Endothelial cell of umbilical vein (primary cell): ENCODE results near the gene LONP2. TPM values are rescaled to one million over a fixed set of nuclear protein-coding genes. Genes with fewer than 3 reads are reported as not detected.

Experiments used
- BruUV-seq: library from RNA; stranded (reverse); fragments of 400-500 nt; replicated peaks from 2 replicates; lab custom pipeline; 2021; lab: Mats Ljungman, UMichigan
- CTCF ChIA-PET: fragments of 300-600, 350-600 bp; sonication (Branson Sonifier 250); formaldehyde crosslinking; loops from one replicate; lab custom pipeline; 2021; ENCODE audit warnings: antibody characterized with exemption, inconsistent platforms; lab: Charles Lee
- POLR2A ChIA-PET: fragments of 300-600, 350-600 bp; sonication (Branson Sonifier 250); formaldehyde crosslinking; loops from one replicate; lab custom pipeline; 2021; ENCODE audit warnings: antibody characterized with exemption, inconsistent platforms; lab: Charles Lee
- DNase-seq: peaks from one replicate; pipeline ENCODE4 v3.0.0-alpha.2; 2011; ENCODE audit warnings: low read depth, low spot score
- FAIRE-seq: peaks from 2 replicates; lab custom pipeline; 2011; peaks lifted over from hg19 to GRCh38; lab: Jason Lieb, UNC
- H2AFZ ChIP-seq: 2 replicates; pipeline ENCODE4 v1.6.0; 2012; ENCODE audit warnings: low read depth, low read length, control low read depth, inconsistent platforms
- H3K27ac ChIP-seq: 2 replicates; pipeline ENCODE4 v1.5.1; 2011; ENCODE audit warnings: low read depth, mild to moderate bottlenecking, control low read depth, low read length, moderate library complexity; ENCODE audit not compliant: insufficient read depth
- H3K27me3 ChIP-seq, 2 experiments: 2 replicates each; pipeline versions ENCODE4 v1.6.0 to v1.6.1; 2011; ENCODE audit warnings: low read length in 2 of 2, mixed read lengths in 1 of 2; ENCODE audit not compliant: control insufficient read depth in 2 of 2, insufficient read depth in 2 of 2
- H3K36me3 ChIP-seq, 2 experiments: 2 replicates in 1 of 2; 3 replicates in 1 of 2; pipeline ENCODE4 v1.5.1; 2011; ENCODE audit warnings: low read length in 2 of 2, mild to moderate bottlenecking in 1 of 2, moderate library complexity in 1 of 2; ENCODE audit not compliant: control insufficient read depth in 2 of 2, insufficient read depth in 2 of 2; ENCODE audit errors: extremely low read depth in 1 of 2
- H3K4me1 ChIP-seq: 3 replicates; pipeline ENCODE4 v1.5.1; 2011; ENCODE audit warnings: mild to moderate bottlenecking, low read length; ENCODE audit not compliant: control insufficient read depth, insufficient read depth; ENCODE audit errors: extremely low read depth
- H3K4me2 ChIP-seq: 2 replicates; pipeline ENCODE4 v1.6.1; 2011; ENCODE audit warnings: low read length, control low read depth, mixed read lengths; ENCODE audit not compliant: insufficient read depth
- H3K4me3 ChIP-seq, 3 experiments: fragments of 200-600 bp in 1 of 3; sonication (generic), shearing (Covaris generic) in 1 of 3; replicated peaks in 1 of 3; 2 replicates each; pipeline ENCODE4 v1.5.1; 2011 to 2016; ENCODE audit warnings: control low read depth in 3 of 3, low read length in 3 of 3, mild to moderate bottlenecking in 2 of 3, inconsistent platforms in 1 of 3, low read depth in 1 of 3, moderate library complexity in 1 of 3; ENCODE audit not compliant: insufficient read depth in 1 of 3
- H3K79me2 ChIP-seq: 2 replicates; pipeline ENCODE4 v1.6.0; 2012; ENCODE audit warnings: low read length, inconsistent platforms; ENCODE audit not compliant: control insufficient read depth, insufficient read depth
- H3K9ac ChIP-seq: replicated peaks from 2 replicates; pipeline ENCODE3; 2011; ENCODE audit warnings: low read length, control low read depth; ENCODE audit not compliant: insufficient read depth; ENCODE audit errors: extremely low read depth
- H3K9me1 ChIP-seq: replicated peaks from 3 replicates; pipeline ENCODE4 v1.6.0; 2011; ENCODE audit warnings: mild to moderate bottlenecking, low read length; ENCODE audit not compliant: control insufficient read depth, insufficient read depth; ENCODE audit errors: extremely low read depth
- H3K9me3 ChIP-seq: replicated peaks from 2 replicates; pipeline ENCODE4 v1.5.1; 2012; ENCODE audit warnings: low read length, inconsistent platforms; ENCODE audit not compliant: control insufficient read depth, insufficient read depth
- H4K20me1 ChIP-seq: replicated peaks from 2 replicates; pipeline ENCODE3; 2011; ENCODE audit warnings: mild to moderate bottlenecking, low read length; ENCODE audit not compliant: control insufficient read depth, insufficient read depth; ENCODE audit errors: extremely low read depth
- EZH2 ChIP-seq: IDR thresholded peaks from 2 replicates; pipeline ENCODE4 v1.6.1; 2012; ENCODE audit warnings: borderline replicate concordance, low read depth, mild to moderate bottlenecking, moderate library complexity, low read length, inconsistent platforms; ENCODE audit not compliant: severe bottlenecking
- FOS ChIP-seq: IDR thresholded peaks from 2 replicates; pipeline ENCODE4 v1.6.1; 2011; ENCODE audit warnings: mild to moderate bottlenecking, low read length, moderate library complexity, borderline replicate concordance; ENCODE audit not compliant: insufficient read depth
- GATA2 ChIP-seq: IDR thresholded peaks from 2 replicates; pipeline ENCODE4 v1.7.0; 2011; ENCODE audit warnings: low read depth, mild to moderate bottlenecking, moderate library complexity, mixed read lengths, low read length; ENCODE audit not compliant: insufficient read length, insufficient read depth
- JUN ChIP-seq: IDR thresholded peaks from 2 replicates; pipeline ENCODE4 v1.6.1; 2011; ENCODE audit warnings: borderline replicate concordance, low read depth; ENCODE audit not compliant: insufficient read length, insufficient read depth
- MYC ChIP-seq: IDR thresholded peaks from one replicate; pipeline ENCODE4 v1.6.1; 2011; ENCODE audit warnings: mild to moderate bottlenecking, low read depth, low read length
- POLR2A ChIP-seq: IDR thresholded peaks from 2 replicates; pipeline ENCODE4 v1.6.1; 2012; ENCODE audit warnings: low read depth, mild to moderate bottlenecking, control low read depth, low read length
- POLR2AphosphoS5 ChIP-seq: IDR thresholded peaks from 2 replicates; pipeline ENCODE4 v1.6.1; 2012; ENCODE audit warnings: low read depth, mild to moderate bottlenecking, control low read depth, low read length, moderate library complexity; ENCODE audit not compliant: insufficient read depth
- dilution Hi-C: fragments of 300-500 bp; cut with MboI; formaldehyde crosslinking; loops from one replicate; pipeline ENCODE4 v1.15.0; 2019; ENCODE audit warnings: low sequenced_read_pairs; ENCODE audit not compliant: extremely low pct_ligation_motif_present
- intact Hi-C: fragments of 100-400 bp; cut with micrococcal nuclease; formaldehyde crosslinking; loops from one replicate; pipeline ENCODE4 v1.10.0; 2022
- polyA plus RNA-seq, 4 experiments: library from polyadenylated mRNA; depleted of rRNA in 3 of 4; stranded (reverse) in 3 of 4; unstranded in 1 of 4; fragments of >200 nt; gene quantifications; 2 replicates each; pipeline versions ENCODE4 v1.2.1 to v1.2.3, GENCODE V29; 2011 to 2012; ENCODE audit warnings: missing spikeins in 1 of 4
- total RNA-seq: library from RNA; stranded (reverse); gene quantifications from 2 replicates; pipeline ENCODE4 v1.2.3, GENCODE V29; 2021
- TF ChIP-seq, protein P1 (sequence below), 2 donors: IDR thresholded peaks; 1 replicate in 1 of 2; 2 replicates in 1 of 2; pipeline ENCODE4 v1.5.1; 2011; ENCODE audit warnings: low read length in 2 of 2, mild to moderate bottlenecking in 2 of 2, moderate library complexity in 2 of 2, control low read depth in 1 of 2, inconsistent platforms in 1 of 2, low read depth in 1 of 2; ENCODE audit not compliant: insufficient read depth in 1 of 2; ENCODE audit errors: extremely low read depth in 1 of 2
- TF ChIP-seq, protein P2 (sequence below): IDR thresholded peaks from 2 replicates; pipeline ENCODE4 v1.6.1; 2011; ENCODE audit not compliant: insufficient read depth, insufficient read length

Gene LONP2
- total and polyA plus RNA-seq, 2 donors (not counting 3 experiments of a cell fraction or from before 2014, with no cell fraction given), result 13.5 to 38.4 TPM

DNA sequence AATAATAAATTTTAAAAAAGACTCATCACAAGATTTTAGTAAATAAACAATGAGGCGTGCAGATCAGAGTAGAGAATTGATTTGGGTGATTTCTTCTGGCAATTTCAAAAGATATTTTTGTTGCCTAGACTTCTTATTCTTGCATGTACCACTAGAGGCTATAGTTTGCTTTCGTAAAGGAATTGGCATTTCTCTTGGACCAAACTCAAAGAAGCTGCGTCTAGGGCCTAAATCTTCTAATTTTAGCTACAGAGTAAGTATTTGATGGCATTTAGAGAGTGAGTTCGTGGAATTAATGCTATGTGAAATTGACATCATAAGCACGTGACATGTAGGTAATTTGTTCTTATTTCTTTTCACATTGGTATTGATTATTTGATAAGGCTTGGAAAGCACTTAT lies 27.6 kb downstream of the LONP2 start:
- DNase-seq (no peak), FAIRE-seq (peak; percentile 56)
- Histone ChIP-seq H3K79me2 (peaks cover under 1% of the 10 kb centered on the region), H3K4me3 (no peak overlapping the region), H4K20me1 (no peaks in the 10 kb centered on the region), H3K27ac (no peak overlapping the region), H3K4me1 (peaks cover 12% of the 10 kb centered on the region), H2AFZ (no peak overlapping the region), H3K27me3 (no peaks in the 10 kb centered on the region), H3K36me3 (peaks cover 0 to 6% of the 10 kb centered on the region in 2 experiments), H3K9me3 (no peaks in the 10 kb centered on the region), H3K4me2 (no peak overlapping the region), H3K9me1 (no peaks in the 10 kb centered on the region), H3K9ac (no peak overlapping the region)
- CTCF ChIA-PET, result interaction anchor here (1.1 to 1.2 kb wide), 2 partner anchors 20 to 47 kb away, joined by 3 read pairs; no protein-coding TSS in a partner anchor
- intact Hi-C loops, result no loop called here
- TF ChIP-seq JUN (no peak), POLR2AphosphoS5 (no peak), POLR2A (no peak), GATA2 (no peak), EZH2 (no peak), FOS (no peak), MYC (no peak)
- TF ChIP-seq, protein P1, sequence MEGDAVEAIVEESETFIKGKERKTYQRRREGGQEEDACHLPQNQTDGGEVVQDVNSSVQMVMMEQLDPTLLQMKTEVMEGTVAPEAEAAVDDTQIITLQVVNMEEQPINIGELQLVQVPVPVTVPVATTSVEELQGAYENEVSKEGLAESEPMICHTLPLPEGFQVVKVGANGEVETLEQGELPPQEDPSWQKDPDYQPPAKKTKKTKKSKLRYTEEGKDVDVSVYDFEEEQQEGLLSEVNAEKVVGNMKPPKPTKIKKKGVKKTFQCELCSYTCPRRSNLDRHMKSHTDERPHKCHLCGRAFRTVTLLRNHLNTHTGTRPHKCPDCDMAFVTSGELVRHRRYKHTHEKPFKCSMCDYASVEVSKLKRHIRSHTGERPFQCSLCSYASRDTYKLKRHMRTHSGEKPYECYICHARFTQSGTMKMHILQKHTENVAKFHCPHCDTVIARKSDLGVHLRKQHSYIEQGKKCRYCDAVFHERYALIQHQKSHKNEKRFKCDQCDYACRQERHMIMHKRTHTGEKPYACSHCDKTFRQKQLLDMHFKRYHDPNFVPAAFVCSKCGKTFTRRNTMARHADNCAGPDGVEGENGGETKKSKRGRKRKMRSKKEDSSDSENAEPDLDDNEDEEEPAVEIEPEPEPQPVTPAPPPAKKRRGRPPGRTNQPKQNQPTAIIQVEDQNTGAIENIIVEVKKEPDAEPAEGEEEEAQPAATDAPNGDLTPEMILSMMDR (IDR thresholded peaks at IDR 0.05; ENCODE audit: extremely low read depth in 1 of 2, insufficient read depth in 1 of 2, low read depth in 1 of 2, low read length in 2 of 2), result no peak
- TF ChIP-seq, protein P2, sequence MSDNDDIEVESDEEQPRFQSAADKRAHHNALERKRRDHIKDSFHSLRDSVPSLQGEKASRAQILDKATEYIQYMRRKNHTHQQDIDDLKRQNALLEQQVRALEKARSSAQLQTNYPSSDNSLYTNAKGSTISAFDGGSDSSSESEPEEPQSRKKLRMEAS, result no peak
- dilution Hi-C loops, result no loop called here
- POLR2A ChIA-PET, result no interaction called here
- BruUV-seq, result no TSS peak
